Activated CD8-positive, alpha-beta memory T cell treated with anti-CD3 and anti-CD28 coated beads, Interleukin-2, amount 50 U/mL, for 1 hour (primary cell): ENCODE data around the gene AKIRIN1.
"Not testable (repeated sequence)": the region's sequence is repeated elsewhere in the genome, so short reads cannot be mapped to it uniquely, and the experiment has no call there.

Experiments used
- DNase-seq: peaks from one replicate; pipeline ENCODE4 v3.0.0-alpha.2; 2020; ENCODE audit errors: extremely low read depth

The AKIRIN1 gene

GRCh38 chr1:38997034-38997900 lies 6.2 kb downstream of the AKIRIN1 start:
- no peak for DNase-seq

- no peak for DNase-seq
Measured at GRCh38 chr1:38997901-38998190, 6.8 kb downstream of the AKIRIN1 start.

DNA sequence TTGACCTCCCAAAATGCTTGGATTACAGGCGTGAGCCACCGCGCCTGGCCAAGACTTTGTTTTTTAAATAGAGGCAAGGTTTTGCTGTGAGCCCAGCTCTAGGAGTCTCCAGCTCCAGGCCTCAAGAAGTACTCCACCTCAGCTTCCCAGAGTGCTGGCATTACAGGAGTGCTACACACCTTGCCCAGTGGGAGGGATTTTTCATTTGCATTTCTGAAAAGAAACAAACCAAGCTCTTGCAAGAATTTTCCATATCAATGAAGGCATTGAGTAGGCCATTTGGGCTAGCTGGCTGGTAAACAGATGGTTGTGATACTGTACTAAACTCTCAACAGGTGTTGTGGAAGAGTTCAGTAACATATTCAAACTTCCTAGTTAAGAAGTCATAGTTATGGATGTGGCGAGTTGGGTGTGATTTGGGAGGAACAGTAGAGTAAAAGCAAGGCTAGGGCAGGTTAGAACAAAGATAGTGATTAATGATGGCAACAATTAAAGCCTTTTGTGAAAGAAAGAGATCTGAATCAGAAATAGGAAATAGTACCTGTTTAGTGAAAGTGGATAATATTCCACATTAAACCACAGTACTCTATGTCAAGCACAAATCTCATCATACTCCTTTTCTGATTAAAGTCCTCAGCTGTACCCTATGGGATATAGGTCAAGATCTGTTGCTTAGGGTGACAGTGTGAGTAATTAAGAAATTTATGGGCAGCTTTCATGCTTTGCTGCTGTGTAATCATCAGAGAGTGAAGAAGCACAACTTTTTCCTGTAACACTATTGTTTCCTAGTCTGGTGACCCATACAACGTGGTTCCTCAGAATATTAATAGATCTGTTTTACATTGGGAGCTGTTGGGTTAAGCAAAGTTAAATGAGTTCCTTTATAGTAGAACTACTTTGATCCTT lies 10.7 kb downstream of the AKIRIN1 start:
- DNase-seq = no peak

DNA sequence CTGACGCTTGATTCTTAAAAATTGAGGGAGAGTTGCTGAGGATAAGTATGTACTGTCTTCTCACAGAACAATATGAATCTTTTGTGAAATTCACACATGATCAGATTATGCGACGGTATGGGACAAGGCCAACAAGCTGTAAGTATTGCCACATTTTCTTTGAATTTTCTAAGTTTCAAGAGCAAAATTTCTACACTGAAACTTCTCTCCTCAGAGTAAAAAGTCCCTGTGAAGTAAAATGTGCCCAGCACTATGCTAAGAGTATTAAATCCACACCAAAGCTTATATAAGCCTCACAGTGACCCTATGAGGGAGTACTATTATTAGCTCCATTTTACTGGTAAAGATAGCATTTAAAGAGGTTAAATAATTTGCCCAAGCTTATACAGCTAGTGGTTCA lies 12.2 kb downstream of the AKIRIN1 start:
- no peak for DNase-seq

- DNase-seq = no peak
Measured at GRCh38 chr1:39003794-39004193, 12.7 kb downstream of the AKIRIN1 start.

GRCh38 chr1:39006287-39006686 lies 15.2 kb downstream of the AKIRIN1 start:
- no peak for DNase-seq

- DNase-seq = no peak
Measured at GRCh38 chr1:39006726-39007645, 15.9 kb downstream of the AKIRIN1 start.

GRCh38 chr1:39014956-39015355 lies 23.9 kb downstream of the AKIRIN1 start:
- not testable (repeated sequence) for DNase-seq

DNA sequence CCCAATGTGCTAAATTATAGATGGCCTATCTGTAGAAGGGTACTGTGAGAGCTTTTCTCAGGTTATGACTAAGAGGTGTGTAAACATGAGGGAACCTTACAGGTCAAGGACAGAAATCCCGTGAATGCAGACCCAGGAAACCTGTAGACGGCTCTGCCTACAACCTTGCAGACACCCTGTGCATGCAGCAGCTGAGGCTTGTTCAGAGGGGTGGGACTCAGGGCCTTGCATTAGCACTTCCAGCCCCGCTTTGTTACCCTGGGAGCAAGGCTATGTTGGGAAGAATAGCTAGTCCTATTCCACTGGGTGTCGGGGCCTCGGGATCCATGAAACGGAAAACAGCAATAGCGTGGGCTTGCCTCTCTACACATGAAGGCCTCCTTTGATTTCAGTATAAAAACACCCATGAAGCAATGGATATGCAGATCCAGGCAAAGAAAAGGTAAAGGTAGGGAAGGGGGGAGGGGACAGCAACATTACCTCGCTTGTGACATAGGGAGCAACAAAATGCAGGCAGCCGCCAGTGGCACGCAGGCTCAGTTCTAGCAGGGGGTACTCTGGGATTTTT lies 25.6 kb downstream of the AKIRIN1 start:
- no peak for DNase-seq

GRCh38 chr1:39017266-39017665 lies 26.2 kb downstream of the AKIRIN1 start:
- DNase-seq = no peak

- DNase-seq = not testable (repeated sequence)
Measured at GRCh38 chr1:39020494-39020893, 29.4 kb downstream of the AKIRIN1 start.

DNA sequence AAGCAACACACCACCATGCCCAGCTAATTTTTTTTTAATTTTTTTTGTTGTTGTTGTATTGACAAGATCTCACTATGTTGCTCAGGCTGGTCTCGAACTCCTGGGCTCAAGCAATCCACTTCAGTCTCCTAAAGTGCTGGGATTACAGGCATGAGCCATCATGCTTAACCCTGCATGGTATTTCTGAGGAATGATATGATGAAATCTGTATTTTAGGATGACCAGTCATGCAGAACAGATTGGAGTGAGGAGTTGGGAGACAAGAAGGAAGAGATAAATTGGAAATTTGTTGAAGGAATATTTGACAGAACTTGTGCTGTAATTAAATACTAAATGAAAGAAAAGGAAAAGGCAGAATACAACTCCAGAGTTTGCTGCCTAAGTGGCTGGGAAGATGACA lies 30.4 kb downstream of the AKIRIN1 start:
- DNase-seq = no peak

GRCh38 chr1:39023140-39023539 lies 32.1 kb downstream of the AKIRIN1 start:
- DNase-seq = no peak

DNA sequence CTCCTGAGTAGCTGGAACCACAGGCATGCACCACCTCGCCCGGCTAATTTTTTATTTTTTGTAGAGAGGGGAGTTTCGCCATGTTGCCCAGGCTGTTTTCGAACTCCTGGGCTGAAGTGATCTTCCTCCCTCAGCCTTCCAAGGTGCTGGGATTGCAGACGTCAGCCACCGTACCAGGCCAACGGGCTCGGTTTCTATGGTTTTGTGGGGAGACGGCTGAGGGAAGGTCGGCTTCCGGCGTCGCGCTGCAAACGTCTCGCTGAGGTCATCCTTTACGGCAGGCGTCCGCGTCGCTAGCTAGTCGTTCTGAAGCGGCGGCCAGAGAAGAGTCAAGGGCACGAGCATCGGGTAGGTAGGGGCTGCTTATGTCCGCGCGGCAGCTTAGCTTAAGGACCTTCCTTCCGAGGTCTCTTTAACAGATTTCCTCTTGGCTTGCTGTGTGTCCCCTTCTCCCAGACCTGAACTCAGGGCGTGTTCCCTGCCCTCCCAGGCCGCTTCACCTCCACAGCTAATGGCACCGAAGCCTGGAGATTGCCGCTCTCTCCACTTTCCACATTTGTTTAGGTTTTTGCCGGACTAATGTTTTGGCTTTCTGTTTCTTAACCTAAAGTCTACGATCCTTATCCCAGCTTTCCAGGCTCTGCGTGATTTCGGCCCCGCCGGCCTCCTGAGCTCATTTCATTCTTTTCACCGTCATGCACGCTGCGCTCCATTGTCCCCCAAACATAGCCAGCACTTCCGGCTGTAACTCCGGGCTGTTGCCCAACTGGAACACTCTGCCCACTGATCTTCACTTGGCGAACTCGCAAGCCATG lies 35.2 kb downstream of the AKIRIN1 start, which contains the start of gene NDUFS5:
Gene NDUFS5 (plus strand): TSS at position 300 of the 815 bp plus-strand sequence. CDS start 2,375 bp downstream, outside the sequence.
- DNase-seq = peak; percentile 54

GRCh38 chr1:39026866-39027507 lies 35.9 kb downstream of the AKIRIN1 start:
- no peak for DNase-seq

DNA sequence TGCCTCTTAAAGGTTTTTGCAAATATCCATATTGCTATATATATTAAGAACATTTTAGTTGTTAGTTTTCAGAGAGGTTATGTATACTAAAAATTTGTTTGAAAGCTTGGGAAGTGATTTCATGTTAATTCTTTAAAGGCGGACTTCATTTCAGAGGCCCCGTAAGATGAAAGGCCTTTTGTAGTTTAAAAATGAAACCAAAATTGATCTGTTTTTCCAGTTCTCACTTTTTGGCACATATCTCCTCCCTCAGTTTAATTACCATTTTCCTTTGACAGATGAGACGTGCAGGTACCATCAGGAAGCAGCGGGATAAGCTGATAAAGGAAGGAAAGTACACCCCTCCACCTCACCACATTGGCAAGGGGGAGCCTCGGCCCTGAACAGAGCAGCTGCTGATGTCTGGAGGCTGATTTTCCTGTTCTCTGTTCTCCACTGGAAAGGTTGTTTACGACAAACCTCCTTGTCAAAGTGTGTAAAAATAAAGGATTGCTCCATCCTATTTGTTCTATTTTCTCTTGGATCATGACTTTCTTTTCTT lies 43.1 kb downstream of the AKIRIN1 start:
- no peak for DNase-seq

DNA sequence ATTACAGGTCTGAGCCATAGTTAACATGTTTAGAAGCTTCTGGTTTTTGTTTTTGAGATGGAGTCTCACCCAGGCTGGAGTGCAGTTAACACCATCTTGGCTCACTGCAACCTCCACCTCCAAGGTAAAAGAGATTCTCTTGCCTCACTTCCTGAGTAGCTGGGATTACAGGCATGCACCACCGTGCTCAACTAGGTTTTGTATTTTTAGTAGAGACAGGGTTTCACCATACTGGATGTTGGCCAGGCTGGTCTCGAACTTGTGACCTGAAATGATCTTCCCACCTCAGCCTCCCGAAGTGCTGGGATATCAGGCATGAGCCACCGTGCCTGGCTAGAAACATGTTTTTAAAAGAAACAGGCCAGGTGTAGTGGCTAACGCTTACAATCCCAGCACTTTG lies 45.6 kb downstream of the AKIRIN1 start:
- DNase-seq = no peak

DNA sequence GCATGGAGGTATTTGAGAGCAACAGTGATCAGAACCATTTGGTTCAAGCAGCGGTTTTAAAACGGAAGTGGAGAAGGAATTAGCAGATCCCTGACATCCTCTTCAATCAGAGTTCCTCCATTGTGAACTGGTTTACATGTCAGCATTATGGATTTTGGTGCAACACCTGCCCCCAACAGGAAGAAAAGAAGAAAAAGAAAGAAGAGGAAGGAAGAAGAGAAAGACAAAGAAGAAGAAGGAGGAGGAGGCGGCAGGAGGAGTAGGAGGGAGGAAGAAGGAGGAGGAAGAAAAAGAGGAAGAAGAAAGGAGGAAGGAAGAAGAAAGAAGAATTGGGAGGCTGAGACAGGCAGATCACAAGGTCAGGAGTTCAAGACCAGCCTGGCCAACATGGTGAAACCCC lies 52.4 kb downstream of the AKIRIN1 start:
- no peak for DNase-seq

DNA sequence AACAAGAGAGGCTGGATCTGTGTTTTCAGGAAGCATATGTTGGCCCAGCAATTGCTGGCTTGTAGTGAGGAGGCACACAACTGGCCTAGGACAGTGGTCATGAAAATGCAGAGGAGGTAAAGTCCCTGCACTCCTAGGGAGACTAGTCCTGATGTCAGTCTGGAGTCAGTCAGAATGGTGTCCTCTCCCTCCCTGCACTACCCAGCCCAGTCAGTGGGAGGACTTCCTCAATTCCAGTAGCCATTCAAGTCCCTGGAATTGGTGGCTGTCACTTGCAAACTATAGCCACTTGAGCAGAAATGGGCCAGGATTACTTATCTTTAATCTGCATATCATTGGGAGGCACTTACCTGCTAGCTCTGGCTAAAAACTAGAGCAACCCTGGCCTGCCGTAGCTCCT lies 53.7 kb downstream of the AKIRIN1 start:
- DNase-seq = no peak

- no peak for DNase-seq
Measured at GRCh38 chr1:39045231-39045630, 54.2 kb downstream of the AKIRIN1 start.
